NCI-H128 (cell line): ENCODE measurements around the gene ACVR1C.
"Not testable (repeated sequence)": the region's sequence is repeated elsewhere in the genome, so short reads cannot be mapped to it uniquely, and the experiment has no call there.

Source experiments
- DNase-seq: peaks from one replicate; lab custom pipeline; 2025; ENCODE audit not compliant: unreplicated experiment; lab: John Stamatoyannopoulos, UW

Gene ACVR1C

DNA sequence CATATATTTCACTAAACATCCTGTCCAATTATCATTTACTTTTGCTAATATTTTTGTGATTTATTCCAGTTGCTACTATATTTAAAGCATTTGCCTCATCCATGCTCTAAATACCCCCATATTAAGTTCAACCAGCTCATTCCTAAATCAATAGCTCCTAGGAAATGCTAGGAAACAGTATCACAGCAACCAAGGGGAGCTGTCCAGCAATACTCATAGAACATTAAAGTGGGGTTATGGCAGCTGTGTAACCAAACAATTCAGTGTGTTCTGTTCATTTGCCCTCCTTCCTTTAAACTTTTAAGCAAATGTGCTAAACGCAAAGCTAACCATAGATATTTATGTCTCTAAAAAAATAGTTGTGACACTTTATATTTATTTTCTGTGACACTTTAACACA, 41.1 kb downstream of the ACVR1C start:
- DNase-seq = no peak

- DNase-seq = no peak
Measured at GRCh38 chr2:157574165-157574564, 54.5 kb downstream of the ACVR1C start.

- DNase-seq = no peak
Measured at GRCh38 chr2:157572725-157573124, 55.9 kb downstream of the ACVR1C start.

GRCh38 chr2:157566623-157567022, 62.0 kb downstream of the ACVR1C start:
- not testable (repeated sequence) for DNase-seq

DNA sequence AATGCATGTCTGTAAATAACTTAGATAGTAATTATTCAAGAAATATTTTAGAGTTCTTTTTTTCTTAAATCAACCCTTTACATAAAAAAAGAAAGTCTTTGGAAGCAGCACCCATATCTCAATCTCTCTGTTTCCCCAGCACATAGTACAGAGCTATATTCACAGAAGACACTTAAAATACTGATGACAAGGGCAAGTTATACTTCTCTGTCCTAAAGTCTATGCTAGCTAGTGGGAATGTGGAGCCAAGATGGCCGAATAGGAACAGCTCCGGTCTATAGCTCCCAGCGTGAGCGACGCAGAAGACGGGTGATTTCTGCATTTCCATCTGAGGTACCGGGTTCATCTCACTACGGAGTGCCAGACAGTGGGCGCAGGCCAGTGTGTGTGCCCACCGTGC, 62.6 kb downstream of the ACVR1C start:
- not testable (repeated sequence) for DNase-seq

DNA sequence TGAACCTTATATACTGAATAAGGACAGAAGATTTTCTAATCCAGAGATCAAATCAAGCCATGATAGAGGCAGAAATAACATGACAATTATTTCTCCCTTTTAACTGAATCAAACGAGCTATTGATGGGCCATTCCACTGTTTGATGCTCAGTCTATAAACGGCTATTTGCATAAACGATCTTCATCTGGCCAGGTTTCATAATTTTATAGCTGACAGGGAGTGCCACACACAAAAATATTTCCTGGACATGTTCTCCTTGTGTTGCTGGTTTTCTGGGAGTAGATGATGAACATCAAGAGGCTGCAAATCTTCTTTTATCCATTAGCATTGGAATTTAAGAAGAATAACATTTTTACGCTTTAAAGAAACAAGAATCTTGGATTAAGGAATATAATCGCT, 63.1 kb downstream of the ACVR1C start:
- DNase-seq = no peak

- no peak for DNase-seq
Measured at GRCh38 chr2:157559890-157560289, 68.8 kb downstream of the ACVR1C start.

GRCh38 chr2:157559461-157559860, 69.2 kb downstream of the ACVR1C start:
- DNase-seq = no peak

- DNase-seq = no peak
Measured at GRCh38 chr2:157559061-157559460, 69.6 kb downstream of the ACVR1C start.

DNA sequence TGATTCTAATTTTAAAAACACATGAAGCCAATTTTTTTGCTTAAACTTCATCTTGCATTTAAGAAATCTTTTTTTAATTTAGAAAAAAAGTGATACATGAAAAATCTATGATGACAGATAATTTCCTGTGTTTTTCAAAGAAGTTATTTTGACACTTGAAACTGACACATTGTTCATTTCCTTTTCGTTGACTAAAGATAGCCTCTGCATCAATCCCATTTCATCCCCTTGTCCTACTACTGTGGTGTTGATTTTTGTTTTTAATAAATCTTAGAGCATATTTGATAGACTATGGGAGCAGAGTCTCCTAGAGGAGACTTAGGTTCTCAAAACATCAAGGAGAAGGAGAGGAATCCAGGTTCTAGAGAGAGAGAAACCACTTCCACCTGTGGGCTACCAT, 70.9 kb downstream of the ACVR1C start:
- DNase-seq = no peak

- DNase-seq = no peak
Measured at GRCh38 chr2:157540102-157540501, 88.6 kb downstream of the ACVR1C start.

- DNase-seq = no peak
Measured at GRCh38 chr2:157538064-157538463, 90.6 kb downstream of the ACVR1C start.

GRCh38 chr2:157536815-157537214, 91.8 kb downstream of the ACVR1C start:
- DNase-seq = no peak

DNA sequence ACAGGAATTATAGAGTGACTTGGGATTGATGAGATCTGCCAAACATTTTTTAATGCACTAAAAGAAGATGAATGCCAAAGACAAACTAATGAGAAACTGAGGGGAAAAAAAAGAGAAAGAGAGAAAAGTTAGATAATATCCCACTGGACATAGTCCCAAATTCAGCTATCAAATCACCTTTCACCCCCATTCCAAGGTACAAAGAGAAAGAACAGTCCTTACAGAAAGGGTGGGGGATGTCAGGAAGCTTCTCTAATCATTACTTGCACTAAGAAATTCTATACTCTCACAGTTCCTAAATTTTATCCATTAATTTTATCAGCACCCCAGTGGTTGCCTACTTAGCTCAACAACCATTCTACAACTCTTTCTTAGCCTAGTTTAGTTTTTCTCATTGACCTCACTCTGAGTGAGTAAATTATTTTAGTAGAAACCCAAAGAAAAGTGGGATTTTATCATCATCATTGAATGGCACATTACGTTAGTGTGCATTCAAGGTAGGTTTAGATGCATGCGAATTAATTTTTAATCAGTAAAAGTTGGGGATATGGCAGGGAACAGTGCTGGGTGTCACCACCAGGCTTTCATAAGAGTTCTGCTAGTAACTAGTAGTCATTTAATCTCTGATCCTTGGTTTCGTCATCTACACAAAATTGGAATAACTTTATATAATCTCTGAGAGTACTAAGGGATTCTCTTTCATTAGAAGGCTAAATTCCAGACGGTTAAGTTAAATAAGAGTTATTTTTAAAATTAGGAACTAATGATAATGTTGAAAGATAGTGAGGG, 99.5 kb downstream of the ACVR1C start:
- no peak for DNase-seq

DNA sequence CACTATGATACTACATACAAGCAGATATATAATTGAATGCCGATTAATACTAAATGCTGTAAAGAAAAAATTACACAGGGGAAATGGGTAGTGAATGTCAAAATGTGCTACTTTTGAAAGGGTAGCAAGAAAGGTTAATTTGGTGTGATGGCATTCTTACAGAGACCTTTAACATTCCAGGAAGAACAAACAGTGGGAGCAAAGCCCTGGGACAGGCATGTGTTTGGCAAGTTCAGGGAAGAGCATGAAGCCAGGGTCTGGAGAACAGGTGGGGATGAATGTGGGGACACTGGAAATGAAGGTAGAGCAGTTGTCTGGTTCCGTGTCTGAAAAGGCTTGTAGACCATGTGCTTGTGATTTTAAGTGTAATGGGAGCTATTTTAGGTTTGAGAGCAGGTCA, 102.6 kb downstream of the ACVR1C start:
- DNase-seq = no peak

- DNase-seq = no peak
Measured at GRCh38 chr2:157523270-157524247, 105.1 kb downstream of the ACVR1C start.

DNA sequence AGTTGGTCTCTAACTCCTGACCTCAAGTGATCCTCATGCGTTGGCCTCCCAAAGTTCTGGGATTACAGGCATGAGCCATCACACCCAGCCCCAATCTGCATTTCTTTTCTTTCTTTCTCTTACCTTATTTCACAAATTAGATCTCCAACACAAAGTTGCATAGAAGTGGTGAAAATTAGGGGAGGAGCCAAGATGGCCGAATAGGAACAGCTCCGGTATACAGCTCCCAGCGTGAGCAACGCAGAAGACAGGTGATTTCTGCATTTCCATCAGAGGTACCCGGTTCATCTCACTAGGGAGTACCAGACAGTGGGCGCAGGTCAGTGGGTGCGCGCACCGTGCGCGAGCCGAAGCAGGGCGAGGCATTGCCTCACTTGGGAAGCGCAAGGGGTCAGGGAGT, 113.7 kb downstream of the ACVR1C start:
- DNase-seq = not testable (repeated sequence)

- DNase-seq = no peak
Measured at GRCh38 chr2:157509744-157510143, 118.9 kb downstream of the ACVR1C start.

DNA sequence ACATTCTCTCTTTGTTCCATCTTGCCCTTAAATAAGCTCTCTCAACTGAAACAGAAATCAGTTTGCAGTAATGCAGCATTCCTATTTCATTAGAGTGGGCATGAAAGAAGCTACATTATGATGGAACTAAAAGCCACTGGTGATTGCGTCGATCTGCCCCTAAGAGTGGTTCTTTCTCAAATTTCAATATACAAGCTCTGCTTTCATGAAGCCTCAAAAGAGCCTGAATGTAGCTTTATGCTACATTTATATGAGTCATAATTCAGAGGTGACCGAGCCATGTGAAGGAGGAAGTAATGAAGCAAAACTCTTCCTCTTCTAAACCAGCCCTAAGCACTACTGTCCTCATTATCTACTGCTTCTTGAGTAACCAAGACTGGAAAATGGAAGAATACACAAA, 120.0 kb downstream of the ACVR1C start:
- no peak for DNase-seq

DNA sequence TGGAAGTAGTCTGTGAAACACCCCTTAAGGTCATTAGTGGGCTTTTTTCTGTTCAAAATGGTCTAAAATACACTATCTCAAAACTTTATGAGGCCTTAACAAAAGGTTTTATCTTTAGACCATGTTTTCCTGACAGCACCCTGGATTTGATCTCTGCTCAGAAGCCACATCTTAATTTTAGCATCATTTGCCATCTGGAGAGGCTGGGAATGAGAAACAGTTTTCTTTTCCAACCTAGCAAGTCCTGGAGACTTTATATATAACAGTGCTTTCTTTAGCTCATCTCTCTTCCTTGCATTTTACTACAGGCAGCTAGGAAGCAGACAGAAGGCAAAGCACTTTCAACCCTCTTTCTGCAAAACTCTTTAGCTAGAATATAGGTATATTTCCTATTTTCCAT, 122.1 kb downstream of the ACVR1C start:
- DNase-seq = no peak

- no peak for DNase-seq
Measured at GRCh38 chr2:157504623-157505022, 124.0 kb downstream of the ACVR1C start.

DNA sequence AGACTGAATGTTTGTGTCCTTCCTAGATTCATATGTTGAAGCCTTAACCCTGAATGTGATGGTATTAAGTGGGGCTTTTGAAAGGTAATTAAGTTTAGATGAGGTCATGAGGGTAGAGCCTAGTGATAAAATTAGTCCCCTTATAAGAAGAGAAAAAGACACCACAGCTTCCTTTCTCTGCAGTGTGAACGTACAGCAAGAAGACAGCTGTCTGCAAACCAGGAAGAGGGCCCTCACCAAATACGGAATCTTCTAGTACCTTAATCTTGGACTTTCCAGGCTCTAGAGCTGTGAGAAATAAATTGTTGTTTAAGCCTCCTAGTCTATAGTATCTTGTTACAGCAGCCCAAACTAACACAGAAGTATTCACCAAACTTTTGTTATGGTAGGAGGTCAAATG, 127.6 kb downstream of the ACVR1C start:
- no peak for DNase-seq
